ENCODE results near the gene AFAP1L1. TPM values are rescaled to one million over a fixed set of nuclear protein-coding genes. Genes with fewer than 3 reads are reported as not detected.

Gene AFAP1L1
- polyA plus RNA-seq, 1 experiment, result 1.3 TPM

DNA sequence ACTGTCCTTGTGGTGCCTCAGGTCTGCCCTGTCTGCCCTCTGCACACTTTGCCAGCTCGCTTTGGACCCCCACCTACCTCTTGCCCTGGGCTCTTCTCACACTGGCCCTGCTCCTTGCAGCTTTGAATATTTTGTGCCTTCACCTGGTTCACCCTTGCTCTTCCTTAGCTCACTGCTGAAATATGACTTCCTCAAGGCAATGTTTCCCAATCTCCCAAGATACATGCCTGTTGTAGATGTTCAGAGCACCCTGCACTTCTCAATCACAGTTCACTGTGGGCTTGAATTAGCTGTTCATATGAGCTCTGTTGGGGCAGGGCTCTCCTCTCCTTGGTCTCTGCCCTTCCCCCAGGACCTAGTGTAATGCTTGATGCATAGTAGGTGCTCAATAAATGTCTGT lies 8.0 kb downstream of the AFAP1L1 start:
- Histone ChIP-seq H3K4me3 (ENCODE audit: low read depth, low read length) (no peak overlapping the region), H3K27me3 (ENCODE audit: control insufficient read depth, insufficient read depth, low read length) (no peaks in the 10 kb centered on the region), H3K36me3 (ENCODE audit: control insufficient read depth, insufficient read depth, low read length) (no peaks in the 10 kb centered on the region)
- no peak for DNase-seq (ENCODE audit: low read depth)
- ChIA-PET POLR2A (no interaction called here), CTCF (interaction anchor here (0.6 to 2.9 kb wide), 7 partner anchors 9 to 138 kb away, joined by 3 to 12 read pairs (median 5); partner anchors contain the start of gene ABLIM3)
- TF ChIP-seq CTCF (IDR thresholded peaks at IDR 0.05; ENCODE audit: insufficient read depth, low read depth, low read length), result no peak

- ChIA-PET CTCF (interaction anchor here (0.6 to 2.9 kb wide), 4 partner anchors 9 to 17 kb away, joined by 5 to 12 read pairs (median 6); no protein-coding TSS in a partner anchor), POLR2A (no interaction called here)
- Histone ChIP-seq H3K36me3 (ENCODE audit: control insufficient read depth, insufficient read depth, low read length) (no peaks in the 10 kb centered on the region), H3K27me3 (ENCODE audit: control insufficient read depth, insufficient read depth, low read length) (no peaks in the 10 kb centered on the region), H3K4me3 (ENCODE audit: low read depth, low read length) (no peak overlapping the region)
- no peak for TF ChIP-seq CTCF (IDR thresholded peaks at IDR 0.05; ENCODE audit: insufficient read depth, low read depth, low read length)
- no peak for DNase-seq (ENCODE audit: low read depth)
Observed at GRCh38 chr5:149280124-149280523, 8.5 kb downstream of the AFAP1L1 start.

DNA sequence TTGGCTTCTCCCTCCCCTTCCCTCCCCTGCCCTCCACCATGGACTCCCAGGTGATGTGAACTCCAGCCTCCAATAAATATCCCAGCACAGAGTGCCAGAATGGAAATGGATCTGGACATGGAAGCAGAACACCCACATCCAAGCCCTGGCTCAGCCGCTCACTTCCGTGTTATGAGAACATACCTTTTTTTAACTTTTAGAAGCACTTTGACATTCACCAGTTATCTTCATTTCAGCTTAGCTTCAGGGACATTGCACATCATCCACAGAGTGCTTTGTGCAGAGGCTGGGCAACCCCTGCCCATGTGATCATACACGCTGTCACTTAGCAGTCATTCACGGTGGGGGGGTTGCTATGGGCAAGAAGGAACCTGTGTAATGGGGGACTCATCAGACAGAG lies 9.1 kb downstream of the AFAP1L1 start:
- no peak for TF ChIP-seq CTCF (IDR thresholded peaks at IDR 0.05; ENCODE audit: insufficient read depth, low read depth, low read length)
- no peaks in the 10 kb centered on the region for H3K27me3 ChIP-seq (ENCODE audit: control insufficient read depth, insufficient read depth, low read length)
- H3K36me3 ChIP-seq (ENCODE audit: control insufficient read depth, insufficient read depth, low read length), result no peaks in the 10 kb centered on the region
- no peak for DNase-seq (ENCODE audit: low read depth)
- ChIA-PET CTCF (no interaction called here), POLR2A (no interaction called here)
- no peak overlapping the region for H3K4me3 ChIP-seq (ENCODE audit: low read depth, low read length)

- CTCF ChIA-PET, result interaction anchor here (0.6 kb wide), 1 partner anchor 13 kb away, joined by 3 read pairs; no protein-coding TSS in a partner anchor
- H3K27me3 ChIP-seq (ENCODE audit: control insufficient read depth, insufficient read depth, low read length), result no peaks in the 10 kb centered on the region
- no peaks in the 10 kb centered on the region for H3K36me3 ChIP-seq (ENCODE audit: control insufficient read depth, insufficient read depth, low read length)
- POLR2A ChIA-PET, result no interaction called here
- DNase-seq (ENCODE audit: low read depth), result no peak
- no peak overlapping the region for H3K4me3 ChIP-seq (ENCODE audit: low read depth, low read length)
- no peak for TF ChIP-seq CTCF (IDR thresholded peaks at IDR 0.05; ENCODE audit: insufficient read depth, low read depth, low read length)
Observed at GRCh38 chr5:149282027-149282965, 10.6 kb downstream of the AFAP1L1 start.

- CTCF ChIA-PET, result no interaction called here
- TF ChIP-seq CTCF (IDR thresholded peaks at IDR 0.05; ENCODE audit: insufficient read depth, low read depth, low read length), result no peak
- H3K27me3 ChIP-seq (ENCODE audit: control insufficient read depth, insufficient read depth, low read length), result no peaks in the 10 kb centered on the region
- no peaks in the 10 kb centered on the region for H3K36me3 ChIP-seq (ENCODE audit: control insufficient read depth, insufficient read depth, low read length)
- DNase-seq (ENCODE audit: low read depth), result no peak
- POLR2A ChIA-PET, result no interaction called here
- H3K4me3 ChIP-seq (ENCODE audit: low read depth, low read length), result no peak overlapping the region
Observed at GRCh38 chr5:149282966-149283332, 11.3 kb downstream of the AFAP1L1 start.
